GM18505 (cell line): ENCODE measurements around the gene THOC2.
"Not testable (repeated sequence)": the region's sequence is repeated elsewhere in the genome, so short reads cannot be mapped to it uniquely, and the experiment has no call there.

ENCODE experiments used
- ATAC-seq: cut with Tn5 transposase; IDR thresholded peaks from one replicate; pipeline ENCODE4 v1.9.1; 2021; ENCODE audit not compliant: unreplicated experiment
- POLR2A ChIP-seq: IDR thresholded peaks from 4 replicates; pipeline ENCODE4 v1.6.1; 2011; ENCODE audit warnings: borderline replicate concordance; ENCODE audit not compliant: insufficient read depth, insufficient read length; ENCODE audit errors: extremely low read depth

The THOC2 gene

GRCh38 chrX:123732670-123733363, at the start of gene THOC2:
THOC2 (minus strand) TSS chrX:123733052; CDS start chrX:123733022, 30 bp downstream.
- ATAC-seq = peak; percentile 76
- TF ChIP-seq POLR2A = peak; percentile 70

DNA sequence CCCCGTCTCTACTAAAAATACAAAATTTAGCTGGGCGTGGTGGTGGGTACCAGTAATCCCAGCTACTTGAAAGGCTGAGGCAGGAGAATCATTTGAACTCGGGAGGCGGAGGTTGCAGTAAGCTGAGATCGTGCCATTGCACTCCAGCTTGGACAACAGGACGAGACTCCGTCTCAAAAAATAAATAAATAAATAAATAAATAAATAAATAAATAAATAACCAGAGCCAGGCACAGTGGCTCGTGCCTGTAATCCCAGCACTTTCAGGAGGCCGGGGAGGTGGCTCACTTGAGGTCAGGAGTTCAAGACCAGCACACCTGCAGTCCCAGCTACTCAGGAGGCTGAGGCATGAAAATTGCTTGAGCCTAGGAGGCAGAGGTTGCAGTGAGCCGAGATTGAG, 48.9 kb upstream of the THOC2 start:
- not testable (repeated sequence) for ATAC-seq

DNA sequence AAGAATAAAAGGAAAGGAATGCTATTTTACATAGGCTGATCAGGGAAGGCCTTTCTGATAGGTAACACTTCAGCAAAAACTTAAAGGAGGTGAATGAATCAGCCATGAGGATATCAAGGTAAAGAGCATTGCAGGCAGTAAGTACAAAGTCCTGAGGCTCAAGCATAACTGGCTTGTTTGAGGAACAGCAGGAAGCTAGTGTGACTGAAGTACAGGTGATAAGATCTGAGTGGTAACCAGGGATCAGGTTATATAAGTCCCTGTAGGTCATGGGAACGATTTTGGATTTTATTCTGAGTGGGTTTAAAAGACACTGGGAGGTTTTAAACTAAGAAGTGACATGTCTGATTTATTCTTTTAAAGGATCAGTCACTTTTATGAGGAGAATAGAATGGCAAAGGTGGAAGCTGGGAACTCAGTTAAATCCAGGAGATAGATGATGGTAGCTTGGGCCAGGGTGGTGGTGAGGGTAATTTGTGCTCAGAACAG, 47.1 kb upstream of the THOC2 start:
- no peak for TF ChIP-seq POLR2A
- no peak for ATAC-seq

GRCh38 chrX:123773258-123773988, 40.6 kb upstream of the THOC2 start:
- no peak for TF ChIP-seq POLR2A
- no peak for ATAC-seq

DNA sequence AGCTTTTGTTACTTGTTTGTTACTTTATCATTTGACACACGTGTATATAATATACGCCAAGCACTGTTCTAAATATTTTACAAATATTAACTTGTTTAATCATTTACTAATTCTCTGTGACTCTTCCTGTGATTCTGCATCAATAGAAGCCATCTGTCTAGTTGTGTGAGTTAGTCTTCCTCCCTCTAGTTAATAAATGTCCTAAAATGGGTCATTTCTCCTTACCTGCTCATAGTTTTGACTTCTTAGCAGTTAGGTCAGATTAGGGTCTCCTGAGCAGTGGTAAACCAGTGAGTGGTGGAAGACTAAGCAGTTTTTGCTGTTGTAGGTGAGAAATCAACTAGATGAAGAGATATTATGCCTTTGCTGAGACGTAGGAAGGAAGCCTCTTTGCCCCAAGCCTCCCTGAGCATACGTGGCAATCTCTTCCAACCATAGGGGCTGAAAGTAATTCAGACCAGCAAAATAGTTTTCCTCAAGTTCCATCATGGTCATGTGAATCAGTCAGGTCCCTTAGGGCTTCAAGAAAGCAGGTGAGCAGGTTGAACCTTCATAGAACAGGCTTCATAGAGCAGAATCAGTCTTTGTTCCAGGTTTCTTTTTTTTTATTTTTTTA, 38.7 kb upstream of the THOC2 start:
- peak; percentile 59 for ATAC-seq
- TF ChIP-seq POLR2A = no peak

- ATAC-seq = peak; percentile 88
- peak; percentile 60 for TF ChIP-seq POLR2A
These were observed 32.4 kb upstream of the THOC2 start for GRCh38 chrX:123764967-123765871.

DNA sequence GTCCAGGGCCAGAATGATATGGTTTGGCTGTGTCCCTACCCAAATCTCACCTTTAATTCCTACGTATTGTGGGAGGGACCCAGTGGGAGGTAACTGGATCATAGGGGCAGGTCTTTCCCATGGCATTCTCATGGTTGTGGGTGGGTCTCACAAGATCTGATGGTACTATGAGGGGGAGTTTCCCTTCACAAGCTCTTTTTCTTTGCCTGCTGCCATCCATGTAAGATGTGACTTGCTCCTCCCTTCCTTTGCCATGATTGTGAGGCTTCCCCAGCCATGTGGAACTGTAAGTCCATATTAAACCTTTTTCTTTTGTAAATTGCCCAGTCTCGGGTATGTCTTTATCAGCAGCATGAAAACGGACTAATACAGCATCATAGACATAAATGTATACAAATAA, 27.0 kb upstream of the THOC2 start:
- not testable (repeated sequence) for ATAC-seq

DNA sequence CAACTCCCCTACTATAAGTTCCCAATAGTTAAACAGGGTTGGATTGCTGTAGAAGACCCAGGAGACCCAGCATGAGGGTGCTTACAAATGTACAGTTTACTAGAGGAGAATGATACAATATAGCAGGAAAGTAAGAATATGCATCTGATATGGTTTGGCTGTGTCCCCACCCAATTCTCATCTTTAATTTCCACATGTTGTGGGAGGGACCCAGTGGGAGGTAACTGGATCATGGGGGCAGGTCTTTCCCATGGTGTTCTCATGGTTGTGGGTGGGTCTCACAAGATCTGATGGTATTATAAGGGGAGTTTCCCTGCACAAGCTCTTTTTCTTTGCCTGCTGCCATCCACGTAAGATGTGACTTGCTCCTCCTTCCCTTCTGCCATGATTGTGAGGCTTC, 24.9 kb upstream of the THOC2 start:
- not testable (repeated sequence) for ATAC-seq

GRCh38 chrX:123756320-123756719, 23.5 kb upstream of the THOC2 start:
- TF ChIP-seq POLR2A = no peak
- ATAC-seq = no peak

DNA sequence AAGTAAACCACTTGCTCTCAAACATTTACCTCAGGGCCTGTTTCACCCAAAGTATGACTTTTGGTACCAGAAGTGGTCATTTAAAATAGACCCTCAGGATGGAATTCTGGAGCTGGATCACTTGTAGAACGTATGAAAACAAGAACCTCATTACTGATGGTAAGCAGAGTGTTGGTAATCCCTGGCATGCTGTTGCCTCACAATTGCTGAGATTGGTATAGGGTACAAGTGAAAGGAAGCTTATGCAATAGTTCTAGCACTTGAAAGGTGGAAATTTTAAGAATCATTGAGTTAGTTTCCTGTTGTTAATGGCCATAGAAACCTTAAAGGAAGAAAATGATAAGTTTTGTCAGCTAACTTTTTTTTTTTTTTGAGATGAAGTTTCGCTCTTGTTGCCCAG, 22.3 kb upstream of the THOC2 start:
- TF ChIP-seq POLR2A = no peak
- no peak for ATAC-seq

GRCh38 chrX:123753656-123754350, 21.0 kb upstream of the THOC2 start:
- no peak for ATAC-seq
- TF ChIP-seq POLR2A = no peak

DNA sequence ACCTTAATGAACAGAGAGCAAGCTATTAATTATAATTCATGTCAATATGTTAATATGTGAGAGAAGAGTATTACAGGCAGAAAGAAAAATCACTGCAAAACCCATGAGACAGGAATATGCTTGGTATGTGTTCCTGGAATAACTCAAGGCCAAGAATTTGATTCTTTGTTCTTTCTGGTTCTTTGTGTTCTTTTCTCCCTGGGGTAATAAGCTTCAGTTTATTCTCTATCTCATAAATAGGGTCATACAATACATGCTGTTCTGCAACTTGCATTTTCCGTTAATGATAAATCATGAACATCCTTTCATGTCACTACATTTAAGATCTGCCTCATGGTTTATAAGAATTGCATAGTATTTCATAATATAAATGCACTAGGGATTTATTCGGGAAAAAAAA, 16.8 kb upstream of the THOC2 start:
- no peak for TF ChIP-seq POLR2A
- ATAC-seq = no peak

- TF ChIP-seq POLR2A = no peak
- ATAC-seq = no peak
These were observed 12.7 kb upstream of the THOC2 start for GRCh38 chrX:123745511-123745910.
